Pancreas (tissue), 10 donors: ENCODE measurements around the gene TNS3. TPM values are rescaled to one million over a fixed set of nuclear protein-coding genes. Genes with fewer than 3 reads are reported as not detected.

ENCODE experiments used
- ATAC-seq, 4 donors: fragments of 200-7000 bp; cut with Tn5 transposase; one replicate each; pipeline versions ENCODE4 v1.8.0 to v1.9.1; 2020; ENCODE audit warnings: mild to moderate bottlenecking in 4 of 4, moderate library complexity in 4 of 4
- DNase-seq, 6 donors: peaks; one replicate each; pipeline ENCODE4 v3.0.0-alpha.2; 2020
- FAIRE-seq: peaks from 2 replicates; lab custom pipeline; 2012; peaks lifted over from hg19 to GRCh38; lab: Jason Lieb, UNC
- H3K27ac ChIP-seq, 4 donors: fragments of 200-600 bp; sonication (generic); 1 replicate in 3 of 4; 2 replicates in 1 of 4; pipeline versions ENCODE4 v1.5.0 to v1.8.0; 2020
- H3K27me3 ChIP-seq, 4 donors: fragments of 200-600 bp; one replicate each; pipeline ENCODE4 v1.8.0; 2021
- H3K36me3 ChIP-seq, 3 donors: fragments of 200-600 bp; sonication (generic) in 1 of 3; one replicate each; pipeline versions ENCODE4 v1.5.0 to v1.8.0; 2020 to 2021
- H3K4me1 ChIP-seq, 3 donors: fragments of 200-600 bp; one replicate each; pipeline ENCODE4 v1.8.0; 2021
- H3K4me3 ChIP-seq, 4 donors: fragments of 200-600 bp; sonication (generic) in 2 of 4; one replicate each; pipeline versions ENCODE4 v1.5.0 to v1.8.0; 2020 to 2021
- H3K9me3 ChIP-seq, 4 donors: fragments of 200-600 bp; one replicate each; pipeline ENCODE4 v1.8.0; 2021
- CTCF ChIP-seq, 4 donors: fragments of 200-600 bp; sonication (generic) in 3 of 4; IDR thresholded peaks; one replicate each; pipeline versions ENCODE4 v1.5.0 to v1.8.0; 2021; ENCODE audit warnings: antibody characterized with exemption in 4 of 4
- WGBS, 2 donors: extraction: QIAGEN DNeasy Blood & Tissue Kit; methylation state at CpG; one replicate each; pipeline ENCODE4 v1.1.7; 2013; 5-methylcytosine and 5-hydroxymethylcytosine counted together
- intact Hi-C, 3 donors: fragments of 100-400 bp; cut with DNase I; formaldehyde crosslinking; loops; one replicate each; pipeline versions ENCODE4 v1.11.1 to v1.14.2; 2022
- polyA plus RNA-seq, 2 donors: library from polyadenylated mRNA; stranded (reverse); fragments of 200-250 nt; gene quantifications; one replicate each; pipeline ENCODE4 v1.2.3, GENCODE V29; 2013
- total RNA-seq, 6 donors: library from RNA; stranded (reverse); fragmentation: NEBNext Ultra II Directional in 4 of 6; extraction: Animal tissue kit (Norgen Biotek cat#: 25700) in 4 of 6; gene quantifications; one replicate each; pipeline versions ENCODE4 v1.2.1 to v1.2.4, GENCODE V29; 2021 to 2023
- donor health status: healthy with polysubstance abuse.
- donor health status: DM: no; HTN: no; CAD: no; lungs with moderate emphysema.
- donor health status: DM: no; HTN: no; CAD: no.
- donor health status: control.
- donor health status: control.
- donor health status: Bipolar disorder and iron deficiency.
- donor health status: DM: yes; HTN: yes; CAD: no.
- donor health status: DM: no; HTN: no; CAD: no.
- donor health status: DM: no; HTN: no; CAD: no.
- donor health status: DM: yes; HTN: yes; CAD: no.

TNS3 gene
- total and polyA plus RNA-seq, 8 donors, result 28.0 to 125 (median 91.2) TPM

- Histone ChIP-seq H3K27ac (no peak overlapping the region), H3K4me1 (peaks cover 17 to 23% (median 21%) of the 10 kb centered on the region in 3 donors), H3K36me3 (peaks cover 5 to 40% (median 5%) of the 10 kb centered on the region in 3 donors), H3K4me3 (no peak overlapping the region), H3K27me3 (no peaks in the 10 kb centered on the region), H3K9me3 (no peaks in the 10 kb centered on the region)
- ATAC-seq (no peak), DNase-seq (peak in 2 of 6 donors; percentile 11 to 31), FAIRE-seq (no peak)
- intact Hi-C loops, result no loop called here
- WGBS, 2 donors, result 92 to 94% methylated on average over 8 of the region's 8 CpGs
- no peak for TF ChIP-seq CTCF (IDR thresholded peaks at IDR 0.05)
Measured at GRCh38 chr7:47390914-47391313, 191.0 kb downstream of the TNS3 start.

GRCh38 chr7:47389923-47390630, 191.8 kb downstream of the TNS3 start:
- H3K27me3 ChIP-seq, result no peaks in the 10 kb centered on the region
- H3K4me1 ChIP-seq, result peaks cover 19 to 31% (median 22%) of the 10 kb centered on the region in 3 donors
- no peak for TF ChIP-seq CTCF (IDR thresholded peaks at IDR 0.05)
- H3K4me3 ChIP-seq, result no peak overlapping the region
- H3K27ac ChIP-seq, result no peak overlapping the region
- peaks cover 0 to 32% (median 0%) of the 10 kb centered on the region in 3 donors for H3K36me3 ChIP-seq
- DNase-seq (peak in 1 of 6 donors; percentile 29), FAIRE-seq (no peak), ATAC-seq (no peak)
- intact Hi-C loops, result no loop called here
- WGBS, 2 donors, result 77 to 79% methylated on average over 12 of the region's 12 CpGs
- H3K9me3 ChIP-seq, result no peaks in the 10 kb centered on the region

GRCh38 chr7:47389171-47389922, 192.6 kb downstream of the TNS3 start:
- Histone ChIP-seq H3K9me3 (no peaks in the 10 kb centered on the region), H3K36me3 (peaks cover 0 to 25% (median 0%) of the 10 kb centered on the region in 3 donors), H3K4me3 (no peak overlapping the region), H3K27me3 (no peaks in the 10 kb centered on the region), H3K4me1 (peaks cover 22 to 38% (median 26%) of the 10 kb centered on the region in 3 donors), H3K27ac (no peak overlapping the region)
- TF ChIP-seq CTCF (IDR thresholded peaks at IDR 0.05), result no peak
- WGBS, 2 donors, result 97 to 99% methylated on average over 16 of the region's 16 CpGs
- intact Hi-C loops, result no loop called here
- DNase-seq (peak in 1 of 6 donors; percentile 29), FAIRE-seq (no peak), ATAC-seq (no peak)

GRCh38 chr7:47387506-47387905, 194.4 kb downstream of the TNS3 start:
- 76% methylated on average over 5 of the region's 5 CpGs for WGBS, 2 donors
- ATAC-seq (no peak), DNase-seq (peak in 1 of 6 donors; percentile 12), FAIRE-seq (no peak)
- H3K27ac ChIP-seq, result no peak overlapping the region
- peaks cover 0 to 28% (median 0%) of the 10 kb centered on the region in 3 donors for H3K36me3 ChIP-seq
- H3K9me3 ChIP-seq, result no peaks in the 10 kb centered on the region
- no peak overlapping the region for H3K4me3 ChIP-seq
- intact Hi-C loops, result no loop called here
- no peaks in the 10 kb centered on the region for H3K27me3 ChIP-seq
- TF ChIP-seq CTCF (IDR thresholded peaks at IDR 0.05), result no peak
- peaks cover 12 to 31% (median 18%) of the 10 kb centered on the region in 3 donors for H3K4me1 ChIP-seq
